K562 treated with DMSO at 1 percent for 24 hours (cell line): ENCODE results near the gene AGTRAP. TPM values are rescaled to one million over a fixed set of nuclear protein-coding genes. Genes with fewer than 3 reads are reported as not detected.

ENCODE experiments used
- total RNA-seq: library from RNA; unstranded; fragments of 300-600 nt; gene quantifications from 2 replicates; pipeline ENCODE4 v1.2.3, GENCODE V29; 2022; ENCODE audit warnings: low read depth; ENCODE audit not compliant: insufficient read depth

The AGTRAP gene, protein sequence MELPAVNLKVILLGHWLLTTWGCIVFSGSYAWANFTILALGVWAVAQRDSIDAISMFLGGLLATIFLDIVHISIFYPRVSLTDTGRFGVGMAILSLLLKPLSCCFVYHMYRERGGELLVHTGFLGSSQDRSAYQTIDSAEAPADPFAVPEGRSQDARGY
- total RNA-seq = 195 and 209 TPM in 2 replicates

DNA sequence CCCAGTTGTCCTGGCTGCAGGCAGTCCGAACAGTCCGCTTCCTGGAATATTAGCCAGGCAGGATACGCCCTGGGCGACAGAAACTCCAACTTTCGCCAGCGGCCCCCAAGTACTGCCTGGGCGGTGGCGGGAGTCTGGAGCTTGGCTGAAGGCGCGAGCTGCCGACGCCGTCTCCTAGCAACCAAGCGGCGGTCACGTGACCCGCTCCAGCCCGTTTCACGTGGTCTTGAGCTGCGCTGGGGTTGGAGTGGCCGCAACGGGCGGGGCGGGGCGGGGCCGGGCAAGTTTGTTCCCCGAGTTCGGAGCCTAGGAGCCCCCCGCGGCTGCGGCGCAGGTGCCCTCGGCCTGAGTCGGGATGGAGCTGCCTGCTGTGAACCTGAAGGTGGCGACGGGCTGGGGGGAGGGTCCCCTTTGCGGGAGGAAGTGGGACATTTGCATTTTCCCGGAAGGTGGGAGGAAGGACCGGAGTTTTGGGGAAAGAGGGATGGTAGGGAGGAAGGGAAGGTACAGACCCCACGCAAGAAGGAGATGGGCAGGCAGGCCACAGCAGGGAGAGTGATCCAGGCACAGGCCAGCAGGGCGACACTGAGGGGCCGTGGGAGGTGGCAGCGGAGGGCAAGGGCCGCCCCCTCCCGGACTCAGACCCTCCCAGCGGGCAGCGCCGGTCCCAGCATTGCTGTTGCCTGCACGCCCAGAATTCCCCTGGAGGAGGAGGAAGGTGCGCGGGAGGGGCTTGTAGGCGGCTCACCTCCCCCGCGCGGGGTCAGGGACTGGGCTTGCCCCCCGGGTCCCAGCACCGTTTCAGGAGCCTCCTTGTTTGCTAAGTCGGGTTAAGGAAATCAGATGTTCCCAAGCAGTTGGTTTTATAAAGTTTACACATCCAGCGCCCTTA is at the start of gene AGTRAP:
Gene AGTRAP (plus strand): TSS at position 283 of the 892 bp plus-strand sequence. CDS start 73 bp downstream, at position 356.

DNA sequence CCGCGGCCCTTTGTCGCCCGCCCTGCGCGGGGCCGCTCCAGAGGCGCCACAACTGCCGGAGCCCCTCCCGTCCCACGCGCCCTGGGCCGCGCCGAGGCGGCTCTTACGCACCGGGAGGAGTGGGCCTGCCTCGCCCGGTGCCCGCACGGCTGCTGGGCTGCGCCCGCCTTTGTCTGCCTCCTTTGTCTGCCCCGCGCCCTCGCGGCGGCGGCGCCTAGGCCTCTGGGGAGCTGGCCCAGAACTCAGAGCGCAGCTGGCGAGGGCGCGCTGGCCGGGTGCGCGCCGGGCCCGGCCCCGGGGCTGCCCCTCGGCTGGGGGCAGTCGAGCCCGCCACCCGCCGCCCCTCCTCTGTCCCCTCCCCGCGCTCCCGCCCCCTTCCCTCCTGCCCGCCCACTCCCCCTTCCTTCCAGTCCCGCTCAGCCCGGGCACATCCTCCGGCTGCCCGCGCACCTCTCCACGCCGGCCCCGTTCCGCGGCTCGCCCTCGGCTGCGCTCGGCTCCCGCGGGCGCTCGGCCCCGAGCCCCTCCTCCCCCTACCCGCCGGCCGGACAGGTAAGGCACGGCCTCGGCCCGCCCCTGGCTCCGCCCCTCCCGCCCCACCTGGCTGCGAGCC is 44.5 kb upstream of the AGTRAP start, which contains the start of gene DRAXIN:
Gene DRAXIN (plus strand): TSS at position 409 of the 613 bp plus-strand sequence. CDS start 14,549 bp downstream, outside the sequence.

GRCh38 chr1:11761988-11762406 is 26.1 kb downstream of the AGTRAP start, which contains the start of gene C1orf167:
C1orf167 (plus strand) TSS chr1:11762193; CDS start chr1:11764401, 2,208 bp downstream.

Other genes with a start within 250 kb of the AGTRAP start
- 7.5 and 10.0 TPM in 2 replicates for gene FBXO2, start 81.7 kb upstream of the AGTRAP start, total RNA-seq
- gene FBXO44, start 81.3 kb upstream of the AGTRAP start, total RNA-seq = 15.2 and 17.6 TPM in 2 replicates
- 45.8 and 46.7 TPM in 2 replicates for gene FBXO6, start 71.9 kb upstream of the AGTRAP start, total RNA-seq
- gene MAD2L2, start 55.0 kb upstream of the AGTRAP start, total RNA-seq = 284 and 286 TPM in 2 replicates
- gene DRAXIN, start 44.4 kb upstream of the AGTRAP start, total RNA-seq = not detected in 2 replicates
- gene C1orf167, start 26.1 kb downstream of the AGTRAP start, total RNA-seq = 0.19 and 11.9 TPM in 2 replicates
- gene MTHFR, start 69.8 kb downstream of the AGTRAP start, total RNA-seq = 98.0 and 102 TPM in 2 replicates
- gene CLCN6, start 70.1 kb downstream of the AGTRAP start, total RNA-seq = 8.8 and 11.3 TPM in 2 replicates
- gene NPPA, start 111.6 kb downstream of the AGTRAP start, total RNA-seq = not detected in 2 replicates
- not detected in 2 replicates for gene NPPB, start 122.8 kb downstream of the AGTRAP start, total RNA-seq
- gene KIAA2013, start 190.3 kb downstream of the AGTRAP start, total RNA-seq = 172 TPM in 2 replicates
- gene PLOD1, start 198.6 kb downstream of the AGTRAP start, total RNA-seq = 193 and 194 TPM in 2 replicates
- 93.2 and 95.6 TPM in 2 replicates for gene MFN2, start 244.3 kb downstream of the AGTRAP start, total RNA-seq